HG03025 (cell line): ENCODE measurements around the gene NLGN1.

Experiments
- ATAC-seq: cut with Tn5 transposase; IDR thresholded peaks from one replicate; pipeline ENCODE4 v1.9.1; 2021; ENCODE audit warnings: mild to moderate bottlenecking, moderate library complexity; ENCODE audit not compliant: unreplicated experiment, low FRiP score

The NLGN1 gene

DNA sequence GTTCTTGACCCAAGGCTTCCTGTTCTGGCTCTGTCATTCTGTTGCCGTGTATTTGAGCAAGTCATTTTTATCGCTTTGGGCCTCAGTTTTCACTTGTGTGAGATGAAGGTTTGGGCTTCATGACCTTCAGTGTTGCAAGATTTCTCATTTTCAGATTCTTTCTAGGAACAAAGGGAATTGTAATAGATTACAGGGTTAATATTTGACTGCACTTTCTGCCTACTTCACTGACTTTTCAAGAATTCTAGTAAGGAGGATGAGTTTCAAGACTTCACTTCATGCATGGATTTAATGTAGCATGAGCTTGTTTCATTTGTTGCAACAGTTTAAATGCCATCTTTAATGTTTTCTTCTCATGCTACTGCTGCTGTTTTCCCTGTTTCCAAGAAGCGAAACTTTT, 226.5 kb downstream of the NLGN1 start:
- ATAC-seq, result no peak

- no peak for ATAC-seq
These were observed 233.3 kb downstream of the NLGN1 start for GRCh38 chr3:173630849-173631248.

GRCh38 chr3:173632945-173633344, 235.4 kb downstream of the NLGN1 start:
- no peak for ATAC-seq

DNA sequence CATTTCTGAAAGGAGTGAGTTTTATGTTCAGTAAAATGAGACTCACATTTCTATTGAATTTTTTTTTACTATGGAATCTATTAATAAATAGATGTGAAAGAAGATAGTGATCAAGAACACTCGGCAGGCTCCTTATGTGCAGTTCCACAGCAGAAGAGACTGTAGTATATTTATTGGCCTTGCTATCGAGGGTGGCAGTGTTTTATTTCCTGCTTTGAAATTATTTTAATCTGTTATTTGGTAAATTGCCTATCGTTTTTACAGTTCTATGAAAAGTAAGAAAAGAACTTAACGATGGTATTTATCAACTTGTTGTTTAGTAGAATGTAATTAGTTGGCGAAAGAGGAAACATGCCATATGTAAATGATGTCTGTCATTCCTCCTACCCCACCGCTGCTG, 238.3 kb downstream of the NLGN1 start:
- no peak for ATAC-seq

DNA sequence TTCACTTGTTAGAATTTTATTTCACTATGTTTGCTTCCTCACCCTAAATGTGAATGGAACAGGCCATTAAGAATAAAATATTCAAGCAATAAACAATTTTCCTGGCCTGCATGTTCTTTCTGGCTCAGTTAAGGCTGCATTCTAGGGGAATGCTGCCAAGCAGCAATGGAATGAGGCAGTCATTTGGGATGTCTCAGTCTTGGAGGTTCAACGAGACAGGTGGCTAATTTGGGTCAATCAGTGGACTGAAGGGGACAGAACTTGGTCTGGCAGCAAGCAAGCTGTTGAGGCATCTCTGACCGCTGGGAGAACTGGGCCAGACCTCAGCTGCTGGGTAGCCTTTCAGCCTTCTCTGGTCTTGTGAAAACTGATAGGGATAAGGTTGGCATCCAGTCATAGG, 241.6 kb downstream of the NLGN1 start:
- ATAC-seq, result no peak

DNA sequence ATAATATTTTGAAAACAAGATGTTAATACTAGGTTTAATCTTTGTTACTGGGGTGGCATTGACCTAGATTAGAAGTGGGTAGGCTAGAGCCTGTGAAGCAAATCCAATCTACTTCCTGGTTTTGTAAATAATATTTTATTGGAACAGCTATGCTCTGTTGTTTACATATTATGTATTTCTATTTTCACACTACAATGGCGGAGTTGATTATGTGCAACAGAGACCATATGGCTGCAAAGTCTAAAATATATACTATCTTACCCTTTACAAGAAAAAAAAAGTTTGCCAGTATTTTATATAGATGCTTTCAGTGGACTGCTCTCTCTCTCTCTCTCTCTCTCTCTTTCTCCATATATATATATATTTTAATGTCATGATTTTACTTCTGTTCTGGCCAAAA, 244.2 kb downstream of the NLGN1 start:
- no peak for ATAC-seq

DNA sequence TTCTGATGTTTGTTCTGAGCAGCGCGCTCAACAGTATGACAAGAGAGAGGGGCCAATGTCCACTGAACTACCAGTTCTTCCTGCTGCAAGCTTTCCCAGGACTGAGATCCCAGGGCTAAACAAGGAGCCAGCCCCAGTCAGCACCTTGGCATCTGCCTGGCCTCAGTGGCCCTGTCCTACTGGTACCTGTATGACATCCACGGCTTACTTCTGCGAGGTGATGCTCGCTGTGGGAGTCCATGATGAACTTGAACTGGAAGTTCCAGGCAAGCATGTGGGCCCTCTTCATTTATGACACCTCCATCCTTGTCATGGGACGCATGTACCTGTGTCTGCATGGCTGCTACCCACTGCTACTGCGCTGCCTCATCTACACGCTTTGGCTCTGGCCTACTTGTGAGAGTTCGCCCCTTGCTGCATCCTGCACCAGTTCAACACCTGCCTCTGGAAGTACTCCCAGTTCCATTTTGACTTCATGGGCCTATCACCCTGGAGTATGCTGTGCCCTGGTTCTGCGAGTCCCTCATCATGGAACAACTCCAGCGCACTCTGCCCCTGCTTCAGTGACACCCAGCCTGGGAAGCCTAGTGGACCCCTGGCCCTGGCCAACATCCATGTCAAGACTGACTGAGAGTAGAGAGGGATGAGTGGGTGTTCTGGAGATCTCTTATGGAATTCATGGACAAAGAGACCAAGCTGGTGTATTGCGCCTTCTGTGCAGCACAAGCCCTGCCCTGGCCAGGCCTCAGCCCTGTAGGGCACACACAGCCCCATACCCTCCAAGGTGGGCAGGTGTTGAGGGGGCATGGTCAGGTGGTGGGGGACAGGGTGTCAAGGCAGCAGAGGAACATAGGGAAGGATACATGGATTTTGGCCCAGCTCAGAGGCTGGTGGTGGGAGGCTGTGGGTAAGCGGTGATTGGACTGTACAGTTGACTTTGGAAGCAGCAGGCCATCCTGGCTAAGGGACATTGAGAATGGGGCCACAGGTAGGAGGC, 246.8 kb downstream of the NLGN1 start:
- no peak for ATAC-seq

GRCh38 chr3:173650596-173650995, 253.1 kb downstream of the NLGN1 start:
- ATAC-seq, result no peak

DNA sequence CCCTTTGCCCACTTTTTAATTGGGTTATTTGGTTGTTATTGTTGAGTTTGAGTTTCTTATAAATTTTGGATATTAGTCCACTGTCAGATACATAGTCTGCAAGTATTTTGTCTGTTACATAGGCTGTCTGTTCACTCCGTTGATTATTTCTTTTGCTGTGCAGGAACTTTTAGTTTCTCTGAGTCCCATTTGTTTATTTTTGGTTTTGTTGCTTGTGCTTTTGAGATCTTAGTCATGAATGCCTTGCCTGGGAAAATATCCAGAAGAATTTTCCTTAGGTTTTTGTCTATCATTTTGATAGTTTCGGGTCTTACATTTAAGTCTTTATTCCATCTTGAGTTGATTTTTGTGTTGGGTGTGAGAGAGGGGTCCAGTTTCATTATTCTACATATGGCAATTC, 254.5 kb downstream of the NLGN1 start:
- ATAC-seq, result no peak

GRCh38 chr3:173653781-173654180, 256.2 kb downstream of the NLGN1 start:
- no peak for ATAC-seq

DNA sequence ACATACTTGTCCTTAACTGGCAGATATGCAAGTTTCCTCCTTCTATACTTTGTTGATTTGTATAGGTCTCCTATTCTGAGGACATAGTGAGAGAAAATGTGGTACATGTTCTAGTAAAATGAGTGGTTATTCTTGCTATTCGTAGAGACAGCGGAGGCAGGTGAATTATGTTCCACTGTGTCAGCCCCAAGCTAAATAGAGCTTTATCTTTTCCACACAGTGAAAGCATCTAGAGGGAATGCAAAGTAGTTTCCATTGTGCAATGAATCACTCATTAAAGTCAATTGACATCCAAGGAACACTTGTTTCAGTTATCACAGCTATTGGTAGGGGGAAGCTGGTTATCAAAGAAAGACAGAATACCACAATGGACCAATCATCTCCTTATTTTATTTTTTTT, 262.4 kb downstream of the NLGN1 start:
- no peak for ATAC-seq

DNA sequence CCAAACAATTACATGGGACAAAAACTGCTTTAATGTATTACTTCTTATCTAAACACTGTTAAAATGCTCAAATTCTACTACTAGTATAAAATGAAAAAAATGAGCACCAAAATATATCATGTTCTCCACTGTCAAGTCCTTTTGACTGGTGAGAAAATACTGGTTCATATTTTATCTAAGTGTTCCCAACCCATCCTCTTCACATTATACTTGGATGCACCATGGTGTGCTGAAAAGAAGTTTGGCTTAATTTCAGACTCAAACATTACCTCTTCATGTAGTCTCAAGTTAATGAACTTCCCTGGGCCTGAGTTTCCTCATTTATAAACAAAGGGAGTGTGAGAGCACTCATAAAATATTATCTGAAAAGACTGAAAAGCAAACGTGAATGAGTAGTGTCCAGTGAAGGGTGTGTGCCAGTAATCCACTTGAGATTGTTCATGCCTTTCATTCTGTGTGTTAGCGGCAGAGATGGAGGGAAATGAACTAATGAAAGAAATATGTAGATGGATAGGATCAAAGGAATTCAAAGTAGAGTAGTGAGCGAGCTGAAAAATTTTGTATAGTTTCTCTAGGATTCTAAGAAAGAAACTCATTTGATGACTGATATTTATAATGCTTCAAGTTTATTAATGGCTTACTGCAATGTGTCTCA, 263.2 kb downstream of the NLGN1 start:
- ATAC-seq, result no peak

GRCh38 chr3:173663696-173664111, 266.2 kb downstream of the NLGN1 start:
- ATAC-seq, result no peak

DNA sequence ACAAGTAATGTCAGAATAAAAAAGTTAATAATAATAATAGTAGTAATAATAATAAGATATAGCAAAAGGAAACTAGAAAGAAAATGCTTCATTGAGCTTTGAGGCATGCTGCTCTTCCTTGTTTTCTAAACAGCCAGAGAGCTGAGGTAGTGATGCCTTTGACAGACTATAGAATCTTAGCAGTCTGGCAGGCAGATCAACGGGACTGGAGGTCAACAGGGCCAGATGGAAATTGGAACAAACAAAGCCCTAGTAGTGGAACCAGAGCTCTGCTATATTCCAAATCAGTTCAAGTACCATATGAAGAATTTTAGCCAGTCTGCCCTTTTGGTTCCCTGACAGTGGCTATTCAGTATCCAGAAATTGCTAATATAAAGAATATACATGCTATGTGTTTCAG, 278.6 kb downstream of the NLGN1 start:
- ATAC-seq, result no peak

- ATAC-seq, result no peak
These were observed 283.7 kb downstream of the NLGN1 start for GRCh38 chr3:173681188-173681678.

GRCh38 chr3:173685456-173685855, 287.9 kb downstream of the NLGN1 start:
- no peak for ATAC-seq

DNA sequence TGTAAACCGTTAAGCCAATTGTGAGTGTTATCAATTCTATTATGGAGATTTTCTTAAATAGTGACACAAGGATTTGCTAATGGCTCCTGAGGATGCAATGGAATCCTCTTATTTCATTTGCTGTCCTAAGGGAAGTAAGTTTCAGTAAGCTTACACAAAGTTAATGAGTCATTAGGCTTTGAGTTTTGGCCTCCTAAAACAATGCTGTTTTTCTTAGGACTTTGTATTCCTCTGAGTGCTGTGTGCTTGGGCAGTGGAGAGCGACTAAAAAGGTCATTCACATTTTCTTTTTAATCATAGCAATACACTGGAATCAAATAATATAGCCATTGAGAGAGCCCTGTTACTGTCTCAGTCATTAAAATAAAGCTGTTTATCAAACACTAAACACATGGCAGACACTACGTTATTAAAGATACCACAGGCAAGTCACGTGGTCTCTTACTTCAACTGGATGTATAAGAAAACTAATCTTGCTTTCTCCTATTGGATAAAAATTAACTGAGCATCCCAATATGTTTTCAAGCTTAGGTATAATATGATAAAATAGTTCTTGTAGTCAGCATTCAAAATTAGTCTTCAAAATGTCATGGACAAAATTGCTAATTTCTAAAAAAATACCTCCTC, 290.8 kb downstream of the NLGN1 start:
- ATAC-seq, result no peak

DNA sequence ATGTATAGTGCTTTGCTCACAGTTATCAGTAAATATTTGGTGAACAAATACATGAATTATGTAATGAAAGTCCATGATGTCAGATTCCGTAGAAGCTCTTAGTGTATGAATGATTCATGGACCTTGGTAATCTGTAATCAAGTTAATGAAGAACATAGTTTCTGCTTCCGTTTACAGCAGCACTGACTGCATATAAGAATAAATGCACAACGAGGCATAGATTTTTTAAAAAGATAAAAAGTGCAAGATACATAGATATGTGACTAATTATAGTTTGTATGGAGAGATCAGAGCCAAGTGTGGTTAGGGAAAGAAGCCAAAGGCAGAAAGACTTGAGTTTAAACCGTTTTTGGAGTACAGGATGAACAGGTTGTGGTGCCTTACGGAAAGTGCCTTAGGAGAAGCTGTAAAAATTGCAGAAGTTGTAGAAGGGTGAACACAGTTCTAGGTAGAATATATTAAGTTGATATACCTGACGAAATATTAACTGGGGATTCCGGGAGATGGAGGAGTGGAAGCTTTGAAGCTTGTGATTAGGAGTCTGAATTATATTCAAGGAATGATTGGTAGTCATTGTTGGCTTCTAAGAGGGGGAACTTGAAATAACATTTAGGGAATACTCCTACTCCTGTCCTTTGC, 293.1 kb downstream of the NLGN1 start:
- ATAC-seq, result no peak

DNA sequence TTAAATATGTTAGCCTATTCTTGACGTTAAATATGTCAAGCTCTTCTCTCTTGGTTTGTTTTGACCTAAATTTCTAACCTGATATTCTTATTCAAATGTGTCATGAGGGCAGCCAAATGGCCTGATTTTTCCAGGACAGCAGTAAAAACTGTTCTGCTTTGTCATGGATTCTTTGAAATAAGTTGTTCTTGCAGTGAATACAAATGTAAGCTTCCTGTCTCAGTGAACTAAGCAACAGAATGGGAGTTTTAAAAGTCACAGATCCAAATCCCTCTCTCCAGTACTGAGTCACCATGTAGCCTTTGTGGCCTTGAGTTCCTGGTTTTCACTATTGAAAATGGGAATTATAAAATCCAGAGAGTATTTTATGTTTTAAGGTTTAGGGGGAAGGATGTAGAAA, 301.8 kb downstream of the NLGN1 start:
- no peak for ATAC-seq

- ATAC-seq, result no peak
These were observed 302.8 kb downstream of the NLGN1 start for GRCh38 chr3:173700336-173700735.

GRCh38 chr3:173702561-173702960, 305.0 kb downstream of the NLGN1 start:
- no peak for ATAC-seq
